ENCODE results near the gene SCRT2. TPM values are rescaled to one million over a fixed set of nuclear protein-coding genes. Genes with fewer than 3 reads are reported as not detected.
"Not testable (repeated sequence)": the region's sequence is repeated elsewhere in the genome, so short reads cannot be mapped to it uniquely, and the experiment has no call there.

The SCRT2 gene
- not detected for total RNA-seq

GRCh38 chr20:675453-676314 lies at the start of gene SCRT2:
SCRT2 (minus strand) TSS chr20:675802; CDS start chr20:675601, 201 bp downstream.
- no peak for TF ChIP-seq POLR2A (IDR thresholded peaks at IDR 0.05)
- TF ChIP-seq CTCF (IDR thresholded peaks at IDR 0.05), result no peak
- intact Hi-C loops (cut with DNase I), result no loop called here
- Histone ChIP-seq H3K9me3 (no peaks in the 10 kb centered on the region), H3K27ac (no peak within 1 kb of the TSS), H3K4me1 (peaks cover 12 to 25% of the 10 kb centered on the region in 2 donors), H3K27me3 (no peaks in the 10 kb centered on the region), H3K4me3 (replicated peaks in 1 of 3) (no peak within 1 kb of the TSS), H3K36me3 (no peaks in the 10 kb centered on the region)
- 1 to 2% methylated on average over 28 to 37 of the region's 69 CpGs for WGBS, 2 donors
- DNase-seq, result peak; percentile 72 to 81

- DNase-seq; H3K27me3 ChIP-seq; H3K4me1 ChIP-seq; H3K9me3 ChIP-seq; H3K36me3 ChIP-seq; H3K27ac ChIP-seq; intact Hi-C loops (cut with DNase I); H3K4me3 ChIP-seq (replicated peaks in 1 of 3): not testable (repeated sequence)
- 61 to 64% methylated on average over 6 to 7 of the region's 7 CpGs for WGBS, 2 donors
These were observed 49.2 kb upstream of the SCRT2 start for GRCh38 chr20:724797-725196.

GRCh38 chr20:723756-724155 lies 48.2 kb upstream of the SCRT2 start:
- no peaks in the 10 kb centered on the region for H3K36me3 ChIP-seq
- peaks cover 5% of the 10 kb centered on the region for H3K27me3 ChIP-seq
- no peak overlapping the region for H3K27ac ChIP-seq
- H3K4me1 ChIP-seq, result peaks cover 0 to 7% of the 10 kb centered on the region in 2 donors
- WGBS, 2 donors, result 68 to 70% methylated on average over 5 to 7 of the region's 8 CpGs
- H3K9me3 ChIP-seq, result no peaks in the 10 kb centered on the region
- H3K4me3 ChIP-seq (replicated peaks in 1 of 3), result no peak overlapping the region
- no peak for DNase-seq
- TF ChIP-seq POLR2A (IDR thresholded peaks at IDR 0.05) (no peak), CTCF (IDR thresholded peaks at IDR 0.05) (no peak)
- intact Hi-C loops (cut with DNase I), result no loop called here

GRCh38 chr20:722822-723644 lies 47.4 kb upstream of the SCRT2 start:
- no peaks in the 10 kb centered on the region for H3K36me3 ChIP-seq
- no peak for DNase-seq
- peaks cover 2% of the 10 kb centered on the region for H3K27me3 ChIP-seq
- H3K4me3 ChIP-seq (replicated peaks in 1 of 3), result no peak overlapping the region
- no peak for TF ChIP-seq CTCF (IDR thresholded peaks at IDR 0.05)
- TF ChIP-seq POLR2A (IDR thresholded peaks at IDR 0.05), result no peak
- peaks cover 0 to 3% of the 10 kb centered on the region in 2 donors for H3K4me1 ChIP-seq
- no peak overlapping the region for H3K27ac ChIP-seq
- 80 to 81% methylated on average over 11 of the region's 11 CpGs for whole genome bisulfite sequencing, 2 donors
- H3K9me3 ChIP-seq, result no peaks in the 10 kb centered on the region
- intact Hi-C loops (cut with DNase I), result no loop called here

GRCh38 chr20:721876-722275 lies 46.3 kb upstream of the SCRT2 start:
- Histone ChIP-seq H3K27ac (no peak overlapping the region), H3K27me3 (no peaks in the 10 kb centered on the region), H3K36me3 (no peaks in the 10 kb centered on the region), H3K4me3 (replicated peaks in 1 of 3) (no peak overlapping the region), H3K9me3 (no peaks in the 10 kb centered on the region), H3K4me1 (no peaks in the 10 kb centered on the region)
- intact Hi-C loops (cut with DNase I), result no loop called here
- no peak for DNase-seq
- 79 to 91% methylated on average over 4 of the region's 4 CpGs for WGBS, 2 donors
- no peak for TF ChIP-seq POLR2A (IDR thresholded peaks at IDR 0.05)
- TF ChIP-seq CTCF (IDR thresholded peaks at IDR 0.05), result no peak

All from thyroid gland (tissue), 4 donors.